ENCODE measurements around the gene SUGCT. TPM values are rescaled to one million over a fixed set of nuclear protein-coding genes. Genes with fewer than 3 reads are reported as not detected.

Gene SUGCT
- total RNA-seq, 2 donors from 2014 or later = 0.66 to 0.80 TPM

- no peaks in the 10 kb centered on the region for H3K9me3 Mint-ChIP-seq
- no peaks in the 10 kb centered on the region for H3K36me3 Mint-ChIP-seq (ENCODE audit: low read depth)
- H3K4me3 Mint-ChIP-seq = no peak overlapping the region
- H3K27me3 Mint-ChIP-seq = no peaks in the 10 kb centered on the region
- ATAC-seq (replicated peaks) = no peak
- H3K4me1 Mint-ChIP-seq = no peaks in the 10 kb centered on the region
- H3K27ac Mint-ChIP-seq = no peak overlapping the region
Measured at GRCh38 chr7:40470817-40471216, 336.0 kb downstream of the SUGCT start.

GRCh38 chr7:40471891-40472290 lies 337.1 kb downstream of the SUGCT start:
- H3K9me3 Mint-ChIP-seq = no peaks in the 10 kb centered on the region
- no peaks in the 10 kb centered on the region for H3K4me1 Mint-ChIP-seq
- H3K4me3 Mint-ChIP-seq = no peak overlapping the region
- no peaks in the 10 kb centered on the region for H3K27me3 Mint-ChIP-seq
- no peak for ATAC-seq (replicated peaks)
- no peak overlapping the region for H3K27ac Mint-ChIP-seq
- H3K36me3 Mint-ChIP-seq (ENCODE audit: low read depth) = no peaks in the 10 kb centered on the region

GRCh38 chr7:40474790-40475680 lies 340.2 kb downstream of the SUGCT start:
- H3K36me3 Mint-ChIP-seq (ENCODE audit: low read depth) = no peaks in the 10 kb centered on the region
- no peak overlapping the region for H3K27ac Mint-ChIP-seq
- no peaks in the 10 kb centered on the region for H3K9me3 Mint-ChIP-seq
- peak; percentile 89 for ATAC-seq (replicated peaks)
- H3K4me3 Mint-ChIP-seq = no peak overlapping the region
- no peaks in the 10 kb centered on the region for H3K4me1 Mint-ChIP-seq
- H3K27me3 Mint-ChIP-seq = no peaks in the 10 kb centered on the region

GRCh38 chr7:40475681-40475982 lies 340.8 kb downstream of the SUGCT start:
- Mint-ChIP-seq H3K27ac (no peak overlapping the region), H3K36me3 (ENCODE audit: low read depth) (no peaks in the 10 kb centered on the region), H3K27me3 (no peaks in the 10 kb centered on the region), H3K4me1 (no peaks in the 10 kb centered on the region), H3K4me3 (no peak overlapping the region), H3K9me3 (no peaks in the 10 kb centered on the region)
- peak; percentile 48 for ATAC-seq (replicated peaks)

GRCh38 chr7:40477094-40477493 lies 342.3 kb downstream of the SUGCT start:
- H3K27me3 Mint-ChIP-seq = no peaks in the 10 kb centered on the region
- H3K4me3 Mint-ChIP-seq = no peak overlapping the region
- H3K9me3 Mint-ChIP-seq = no peaks in the 10 kb centered on the region
- no peak overlapping the region for H3K27ac Mint-ChIP-seq
- no peak for ATAC-seq (replicated peaks)
- no peaks in the 10 kb centered on the region for H3K4me1 Mint-ChIP-seq
- no peaks in the 10 kb centered on the region for H3K36me3 Mint-ChIP-seq (ENCODE audit: low read depth)

GRCh38 chr7:40482845-40483244 lies 348.0 kb downstream of the SUGCT start:
- no peak overlapping the region for H3K27ac Mint-ChIP-seq

GRCh38 chr7:40483630-40484029 lies 348.8 kb downstream of the SUGCT start:
- no peak overlapping the region for H3K27ac Mint-ChIP-seq
- peaks cover 4% of the 10 kb centered on the region for H3K9me3 Mint-ChIP-seq
- no peak for ATAC-seq (replicated peaks)
- no peaks in the 10 kb centered on the region for H3K4me1 Mint-ChIP-seq
- no peak overlapping the region for H3K4me3 Mint-ChIP-seq
- no peaks in the 10 kb centered on the region for H3K27me3 Mint-ChIP-seq
- H3K36me3 Mint-ChIP-seq (ENCODE audit: low read depth) = no peaks in the 10 kb centered on the region

More at GRCh38 chr7:40482845-40483244, 348.0 kb downstream of the SUGCT start:
- H3K27me3 Mint-ChIP-seq = no peaks in the 10 kb centered on the region
- H3K4me1 Mint-ChIP-seq = no peaks in the 10 kb centered on the region
- H3K9me3 Mint-ChIP-seq = peaks cover 4% of the 10 kb centered on the region
- no peaks in the 10 kb centered on the region for H3K36me3 Mint-ChIP-seq (ENCODE audit: low read depth)
- H3K4me3 Mint-ChIP-seq = no peak overlapping the region
- no peak for ATAC-seq (replicated peaks)

GRCh38 chr7:40489844-40490602 lies 355.2 kb downstream of the SUGCT start:
- Mint-ChIP-seq H3K27me3 (no peaks in the 10 kb centered on the region), H3K27ac (no peak overlapping the region), H3K4me3 (no peak overlapping the region), H3K4me1 (no peaks in the 10 kb centered on the region), H3K9me3 (peaks cover 8% of the 10 kb centered on the region), H3K36me3 (ENCODE audit: low read depth) (no peaks in the 10 kb centered on the region)
- ATAC-seq (replicated peaks) = no peak

- Mint-ChIP-seq H3K9me3 (peaks cover 8% of the 10 kb centered on the region), H3K4me1 (no peaks in the 10 kb centered on the region), H3K27ac (no peak overlapping the region), H3K27me3 (no peaks in the 10 kb centered on the region), H3K4me3 (no peak overlapping the region), H3K36me3 (ENCODE audit: low read depth) (no peaks in the 10 kb centered on the region)
- ATAC-seq (replicated peaks) = no peak
Measured at GRCh38 chr7:40490603-40490924, 355.8 kb downstream of the SUGCT start.

GRCh38 chr7:40492946-40493345 lies 358.1 kb downstream of the SUGCT start:
- H3K36me3 Mint-ChIP-seq (ENCODE audit: low read depth) = no peaks in the 10 kb centered on the region

GRCh38 chr7:40493609-40494051 lies 358.8 kb downstream of the SUGCT start:
- peaks cover 4% of the 10 kb centered on the region for H3K9me3 Mint-ChIP-seq
- H3K4me1 Mint-ChIP-seq = no peaks in the 10 kb centered on the region
- no peak overlapping the region for H3K27ac Mint-ChIP-seq
- no peak for ATAC-seq (replicated peaks)
- no peak overlapping the region for H3K4me3 Mint-ChIP-seq
- H3K36me3 Mint-ChIP-seq (ENCODE audit: low read depth) = no peaks in the 10 kb centered on the region
- H3K27me3 Mint-ChIP-seq = no peaks in the 10 kb centered on the region

More at GRCh38 chr7:40492946-40493345, 358.1 kb downstream of the SUGCT start:
- Mint-ChIP-seq H3K27me3 (no peaks in the 10 kb centered on the region), H3K27ac (no peak overlapping the region), H3K4me1 (no peaks in the 10 kb centered on the region), H3K4me3 (no peak overlapping the region), H3K9me3 (peaks cover 4% of the 10 kb centered on the region)
- ATAC-seq (replicated peaks) = no peak

- ATAC-seq (replicated peaks) = no peak
- Mint-ChIP-seq H3K27me3 (no peaks in the 10 kb centered on the region), H3K27ac (no peak overlapping the region), H3K9me3 (no peaks in the 10 kb centered on the region), H3K36me3 (ENCODE audit: low read depth) (no peaks in the 10 kb centered on the region), H3K4me1 (no peaks in the 10 kb centered on the region), H3K4me3 (no peak overlapping the region)
Measured at GRCh38 chr7:40498924-40499510, 364.2 kb downstream of the SUGCT start.

GRCh38 chr7:40499718-40500117 lies 364.9 kb downstream of the SUGCT start:
- ATAC-seq (replicated peaks) = no peak
- no peaks in the 10 kb centered on the region for H3K36me3 Mint-ChIP-seq (ENCODE audit: low read depth)
- no peak overlapping the region for H3K27ac Mint-ChIP-seq
- no peaks in the 10 kb centered on the region for H3K4me1 Mint-ChIP-seq
- no peaks in the 10 kb centered on the region for H3K9me3 Mint-ChIP-seq
- no peaks in the 10 kb centered on the region for H3K27me3 Mint-ChIP-seq
- no peak overlapping the region for H3K4me3 Mint-ChIP-seq

- no peaks in the 10 kb centered on the region for H3K27me3 Mint-ChIP-seq
- H3K36me3 Mint-ChIP-seq (ENCODE audit: low read depth) = no peaks in the 10 kb centered on the region
- H3K9me3 Mint-ChIP-seq = no peaks in the 10 kb centered on the region
- no peak for ATAC-seq (replicated peaks)
- no peaks in the 10 kb centered on the region for H3K4me1 Mint-ChIP-seq
- no peak overlapping the region for H3K4me3 Mint-ChIP-seq
- H3K27ac Mint-ChIP-seq = no peak overlapping the region
Measured at GRCh38 chr7:40500219-40500618, 365.4 kb downstream of the SUGCT start.

- peaks cover 5% of the 10 kb centered on the region for H3K9me3 Mint-ChIP-seq
- no peaks in the 10 kb centered on the region for H3K27me3 Mint-ChIP-seq
- no peak overlapping the region for H3K27ac Mint-ChIP-seq
- no peaks in the 10 kb centered on the region for H3K4me1 Mint-ChIP-seq
- no peak for ATAC-seq (replicated peaks)
- no peak overlapping the region for H3K4me3 Mint-ChIP-seq
- H3K36me3 Mint-ChIP-seq (ENCODE audit: low read depth) = no peaks in the 10 kb centered on the region
Measured at GRCh38 chr7:40502359-40502758, 367.6 kb downstream of the SUGCT start.
